Neural crest cell (in vitro differentiated cells): ENCODE results near the gene FIBP. TPM values are rescaled to one million over a fixed set of nuclear protein-coding genes. Genes with fewer than 3 reads are reported as not detected.
"Not testable (repeated sequence)": the region's sequence is repeated elsewhere in the genome, so short reads cannot be mapped to it uniquely, and the experiment has no call there.

Experiments
- DNase-seq: peaks from one replicate; pipeline ENCODE4 v3.0.0; 2021; ENCODE audit warnings: low read depth, mixed read lengths, low spot score
- H3K27ac Mint-ChIP-seq: one replicate; pipeline ENCODE4 v1.8.0; 2021; ENCODE audit warnings: mild to moderate bottlenecking, mixed read lengths; ENCODE audit not compliant: unreplicated experiment
- H3K27me3 Mint-ChIP-seq: 2 replicates; pipeline ENCODE4 v1.8.0; 2021; ENCODE audit warnings: low read depth, mild to moderate bottlenecking, mixed read lengths
- H3K36me3 Mint-ChIP-seq: 2 replicates; pipeline ENCODE4 v1.8.0; 2021; ENCODE audit warnings: low read depth, mild to moderate bottlenecking, mixed read lengths
- H3K4me1 Mint-ChIP-seq: 2 replicates; pipeline ENCODE4 v1.8.0; 2021; ENCODE audit warnings: mixed read lengths
- H3K4me3 Mint-ChIP-seq: one replicate; pipeline ENCODE4 v1.8.0; 2021; ENCODE audit warnings: mild to moderate bottlenecking, mixed read lengths
- H3K9me3 Mint-ChIP-seq: 2 replicates; pipeline ENCODE4 v1.8.0; 2021; ENCODE audit warnings: mixed read lengths
- CTCF ChIP-seq: fragments of 200-600 bp; sonication (generic); conservative IDR thresholded peaks from 2 replicates; pipeline ENCODE4 v1.5.0; 2021; ENCODE audit warnings: antibody characterized with exemption, mild to moderate bottlenecking
- total RNA-seq: library from RNA; stranded (reverse); gene quantifications from 2 replicates; pipeline ENCODE4 v1.2.1, GENCODE V29; 2021

FIBP gene
- total RNA-seq, 1 donor from 2014 or later = 90.0 TPM

- Mint-ChIP-seq H3K4me3 (peak overlapping the region; percentile 38), H3K27me3 (peaks cover 54% of the 10 kb centered on the region), H3K9me3 (no peaks in the 10 kb centered on the region), H3K36me3 (no peaks in the 10 kb centered on the region), H3K4me1 (peaks cover 28% of the 10 kb centered on the region), H3K27ac (no peak overlapping the region)
- DNase-seq = no peak
- no peak for TF ChIP-seq CTCF
Measured at GRCh38 chr11:65897020-65897471, 8.8 kb upstream of the FIBP start.

GRCh38 chr11:65896034-65896999, 8.0 kb upstream of the FIBP start:
- no peak for DNase-seq
- peaks cover 28% of the 10 kb centered on the region for H3K4me1 Mint-ChIP-seq
- TF ChIP-seq CTCF = no peak
- no peaks in the 10 kb centered on the region for H3K36me3 Mint-ChIP-seq
- no peak overlapping the region for H3K27ac Mint-ChIP-seq
- no peaks in the 10 kb centered on the region for H3K9me3 Mint-ChIP-seq
- H3K27me3 Mint-ChIP-seq = peaks cover 46% of the 10 kb centered on the region
- H3K4me3 Mint-ChIP-seq = peak overlapping the region; percentile 65

GRCh38 chr11:65895482-65895981, 7.3 kb upstream of the FIBP start:
- H3K4me3 Mint-ChIP-seq = peak overlapping the region; percentile 65

GRCh38 chr11:65894034-65894591, 5.8 kb upstream of the FIBP start:
- TF ChIP-seq CTCF = no peak
- Mint-ChIP-seq H3K27ac (no peak overlapping the region), H3K4me3 (peak overlapping the region; percentile 78), H3K9me3 (no peaks in the 10 kb centered on the region), H3K27me3 (peaks cover 39% of the 10 kb centered on the region), H3K36me3 (no peaks in the 10 kb centered on the region), H3K4me1 (peaks cover 34% of the 10 kb centered on the region)
- no peak for DNase-seq

More at GRCh38 chr11:65895482-65895981, 7.3 kb upstream of the FIBP start:
- H3K27me3 Mint-ChIP-seq = peaks cover 38% of the 10 kb centered on the region
- H3K9me3 Mint-ChIP-seq = no peaks in the 10 kb centered on the region
- TF ChIP-seq CTCF = no peak
- no peak for DNase-seq
- H3K27ac Mint-ChIP-seq = no peak overlapping the region
- no peaks in the 10 kb centered on the region for H3K36me3 Mint-ChIP-seq
- H3K4me1 Mint-ChIP-seq = peaks cover 22% of the 10 kb centered on the region

GRCh38 chr11:65892661-65893317, 4.5 kb upstream of the FIBP start:
- no peaks in the 10 kb centered on the region for H3K36me3 Mint-ChIP-seq
- DNase-seq = no peak
- no peak overlapping the region for H3K27ac Mint-ChIP-seq
- H3K9me3 Mint-ChIP-seq = no peaks in the 10 kb centered on the region
- peaks cover 40% of the 10 kb centered on the region for H3K4me1 Mint-ChIP-seq
- H3K4me3 Mint-ChIP-seq = peak overlapping the region; percentile 83
- TF ChIP-seq CTCF = no peak
- peaks cover 33% of the 10 kb centered on the region for H3K27me3 Mint-ChIP-seq

GRCh38 chr11:65892137-65892540, 3.9 kb upstream of the FIBP start:
- Mint-ChIP-seq H3K4me3 (peak overlapping the region; percentile 83), H3K4me1 (peaks cover 46% of the 10 kb centered on the region), H3K27me3 (peaks cover 27% of the 10 kb centered on the region)
- not testable (repeated sequence) for H3K36me3 Mint-ChIP-seq, DNase-seq, H3K9me3 Mint-ChIP-seq, H3K27ac Mint-ChIP-seq
